ENCODE data around the gene POLR1A. TPM values are rescaled to one million over a fixed set of nuclear protein-coding genes. Genes with fewer than 3 reads are reported as not detected.
A peak's percentile ranks its signal among the peaks of the same experiment; 100 is the strongest.

The POLR1A gene
- polyA plus RNA-seq, 3 donors: 0.45 to 2.1 (median 1.6) TPM

GRCh38 chr2:86053166-86053565 lies 52.5 kb downstream of the POLR1A start:
- H3K4me3 ChIP-seq (replicated peaks in 1 of 3; ENCODE audit: low read depth in 2 of 3, low read length in 3 of 3): no peak overlapping the region
- no peak overlapping the region for H3K4me2 ChIP-seq (replicated peaks; ENCODE audit: extremely low read depth, low read length, poor library complexity, severe bottlenecking)
- intact Hi-C loops (cut with micrococcal nuclease): no loop called here
- H3K27me3 Mint-ChIP-seq (ENCODE audit: low read depth in 3 of 3): no peaks in the 10 kb centered on the region
- peaks cover 9% of the 10 kb centered on the region for H3K4me1 Mint-ChIP-seq
- no peaks in the 10 kb centered on the region for H3K27me3 ChIP-seq (ENCODE audit: control insufficient read depth in 2 of 2, insufficient read depth in 2 of 2, low read length in 2 of 2)
- H3K4me1 ChIP-seq (ENCODE audit: control insufficient read depth in 1 of 2, insufficient read depth in 2 of 2, low read length in 2 of 2): peaks cover 9 to 11% of the 10 kb centered on the region in 2 donors
- H3K36me3 ChIP-seq (replicated peaks in 1 of 2; ENCODE audit: control insufficient read depth in 1 of 2, insufficient read depth in 2 of 2, low read length in 2 of 2): peaks cover 42 to 56% of the 10 kb centered on the region in 2 donors
- peaks cover 57 to 61% of the 10 kb centered on the region in 2 donors for H3K36me3 Mint-ChIP-seq
- WGBS (ENCODE audit: insufficient coverage): 100% methylated on average over 2 of the region's 4 CpGs
- DNase-seq: no peak
- H2AFZ ChIP-seq (ENCODE audit: insufficient read depth, low read depth, low read length, poor library complexity, severe bottlenecking): no peak overlapping the region
- no peak for TF ChIP-seq CTCF (IDR thresholded peaks at IDR 0.05)
- H3K9me3 ChIP-seq (replicated peaks in 1 of 2; ENCODE audit: control insufficient read depth in 1 of 2, insufficient read depth in 1 of 2, low read length in 2 of 2): no peaks in the 10 kb centered on the region
- H3K4me3 Mint-ChIP-seq: no peak overlapping the region
- no peak overlapping the region for H3K27ac ChIP-seq (ENCODE audit: low read depth in 1 of 2, low read length in 2 of 2)
- no peaks in the 10 kb centered on the region for H3K9me3 Mint-ChIP-seq
- H3K79me2 ChIP-seq (ENCODE audit: insufficient read depth, low read length): no peaks in the 10 kb centered on the region
- no peak overlapping the region for H3K9ac ChIP-seq (ENCODE audit: insufficient read depth, low read length, poor library complexity, severe bottlenecking)
- H3K27ac Mint-ChIP-seq: peak overlapping the region in 3 of 7 donors; percentile 16 to 51 (median 43)
- no peaks in the 10 kb centered on the region for H4K20me1 ChIP-seq (ENCODE audit: insufficient read depth, low read length)

GRCh38 chr2:86052676-86053075 lies 53.0 kb downstream of the POLR1A start:
- 98% methylated on average over 14 of the region's 16 CpGs for WGBS (ENCODE audit: insufficient coverage)
- Histone ChIP-seq H3K36me3 (replicated peaks in 1 of 2; ENCODE audit: control insufficient read depth in 1 of 2, insufficient read depth in 2 of 2, low read length in 2 of 2) (peaks cover 43 to 61% of the 10 kb centered on the region in 2 donors), H4K20me1 (ENCODE audit: insufficient read depth, low read length) (no peaks in the 10 kb centered on the region), H2AFZ (ENCODE audit: insufficient read depth, low read depth, low read length, poor library complexity, severe bottlenecking) (no peak overlapping the region), H3K4me3 (replicated peaks in 1 of 3; ENCODE audit: low read depth in 2 of 3, low read length in 3 of 3) (no peak overlapping the region), H3K4me1 (ENCODE audit: control insufficient read depth in 1 of 2, insufficient read depth in 2 of 2, low read length in 2 of 2) (peaks cover 9 to 13% of the 10 kb centered on the region in 2 donors), H3K9ac (ENCODE audit: insufficient read depth, low read length, poor library complexity, severe bottlenecking) (no peak overlapping the region), H3K9me3 (replicated peaks in 1 of 2; ENCODE audit: control insufficient read depth in 1 of 2, insufficient read depth in 1 of 2, low read length in 2 of 2) (no peaks in the 10 kb centered on the region), H3K27ac (ENCODE audit: low read depth in 1 of 2, low read length in 2 of 2) (no peak overlapping the region), H3K79me2 (ENCODE audit: insufficient read depth, low read length) (no peaks in the 10 kb centered on the region), H3K27me3 (ENCODE audit: control insufficient read depth in 2 of 2, insufficient read depth in 2 of 2, low read length in 2 of 2) (no peaks in the 10 kb centered on the region), H3K4me2 (replicated peaks; ENCODE audit: extremely low read depth, low read length, poor library complexity, severe bottlenecking) (no peak overlapping the region)
- no peaks in the 10 kb centered on the region for H3K9me3 Mint-ChIP-seq
- intact Hi-C loops (cut with micrococcal nuclease): no loop called here
- no peaks in the 10 kb centered on the region for H3K27me3 Mint-ChIP-seq (ENCODE audit: low read depth in 3 of 3)
- H3K4me3 Mint-ChIP-seq: no peak overlapping the region
- no peak overlapping the region for H3K27ac Mint-ChIP-seq
- peaks cover 57 to 61% of the 10 kb centered on the region in 2 donors for H3K36me3 Mint-ChIP-seq
- H3K4me1 Mint-ChIP-seq: peaks cover 9% of the 10 kb centered on the region
- no peak for TF ChIP-seq CTCF (IDR thresholded peaks at IDR 0.05)
- DNase-seq: no peak
